Psoas muscle (tissue), 8 donors: ENCODE measurements around the gene DVL3. TPM values are rescaled to one million over a fixed set of nuclear protein-coding genes. Genes with fewer than 3 reads are reported as not detected.

Experiments
- ATAC-seq, 4 donors: fragments of 200-7000 bp; cut with Tn5 transposase; one replicate each; pipeline ENCODE4 v1.9.1; 2020; ENCODE audit warnings: moderate library complexity in 3 of 4, mild to moderate bottlenecking in 2 of 4
- DNase-seq, 2 donors: peaks; one replicate each; pipeline ENCODE4 v3.0.0-alpha.2; 2020
- H3K27ac ChIP-seq: fragments of 200-600 bp; one replicate; pipeline ENCODE4 v1.8.0; 2022
- H3K27me3 ChIP-seq, 3 donors: fragments of 200-600 bp in 1 of 3; one replicate each; pipeline versions ENCODE4 v1.6.1 to v1.8.0; 2013 to 2022; ENCODE audit warnings: low read length in 2 of 3, mild to moderate bottlenecking in 2 of 3, moderate library complexity in 1 of 3; ENCODE audit not compliant: insufficient read depth in 3 of 3
- H3K36me3 ChIP-seq, 2 donors: fragments of 200-600 bp in 1 of 2; one replicate each; pipeline versions ENCODE4 v1.6.1 to v1.8.0; 2013 to 2022; ENCODE audit warnings: low read depth in 1 of 2, mild to moderate bottlenecking in 1 of 2, moderate library complexity in 1 of 2; ENCODE audit not compliant: insufficient read depth in 1 of 2
- H3K4me1 ChIP-seq: fragments of 200-600 bp; one replicate; pipeline ENCODE4 v1.8.0; 2022
- H3K4me3 ChIP-seq: fragments of 200-600 bp; one replicate; pipeline ENCODE4 v1.8.0; 2022; ENCODE audit warnings: mild to moderate bottlenecking
- H3K9me3 ChIP-seq: fragments of 200-600 bp; one replicate; pipeline ENCODE4 v1.8.0; 2022
- CTCF ChIP-seq: fragments of 200-600 bp; IDR thresholded peaks from one replicate; pipeline ENCODE4 v1.8.0; 2022; ENCODE audit warnings: antibody characterized with exemption
- WGBS, 3 donors: extraction: QIAGEN DNeasy Blood & Tissue Kit; methylation state at CpG; one replicate each; pipeline versions ENCODE4 v1.1.6 to v1.1.7; 2013; 5-methylcytosine and 5-hydroxymethylcytosine counted together
- intact Hi-C, 2 donors: fragments of 100-400 bp; cut with DNase I; formaldehyde crosslinking; loops; one replicate each; pipeline versions ENCODE4 v1.11.0 to v1.14.2; 2022
- polyA plus RNA-seq, 3 donors: library from polyadenylated mRNA; stranded (reverse); fragments of 200-250 nt; gene quantifications; one replicate each; pipeline ENCODE4 v1.2.3, GENCODE V29; 2013
- total RNA-seq, 4 donors: library from RNA; stranded (reverse); fragmentation: NEBNext Ultra II Directional in 2 of 4; extraction: Animal tissue kit (Norgen Biotek cat#: 25700) in 2 of 4; gene quantifications; one replicate each; pipeline versions ENCODE4 v1.2.1 to v1.2.4, GENCODE V29; 2021 to 2023
- donor health status: healthy with polysubstance abuse.
- donor health status: DM: no; HTN: no; CAD: no; lungs with moderate emphysema.
- donor health status: Bipolar disorder and iron deficiency.
- donor health status: healthy.
- donor health status: DM: yes; HTN: yes; CAD: no.
- donor health status: DM: no; HTN: no; CAD: no.
- donor health status: DM: no; HTN: no; CAD: no.
- donor health status: DM: yes; HTN: yes; CAD: no.

DVL3 gene
- total and polyA plus RNA-seq, 7 donors = 32.3 to 57.6 (median 47.0) TPM

DNA sequence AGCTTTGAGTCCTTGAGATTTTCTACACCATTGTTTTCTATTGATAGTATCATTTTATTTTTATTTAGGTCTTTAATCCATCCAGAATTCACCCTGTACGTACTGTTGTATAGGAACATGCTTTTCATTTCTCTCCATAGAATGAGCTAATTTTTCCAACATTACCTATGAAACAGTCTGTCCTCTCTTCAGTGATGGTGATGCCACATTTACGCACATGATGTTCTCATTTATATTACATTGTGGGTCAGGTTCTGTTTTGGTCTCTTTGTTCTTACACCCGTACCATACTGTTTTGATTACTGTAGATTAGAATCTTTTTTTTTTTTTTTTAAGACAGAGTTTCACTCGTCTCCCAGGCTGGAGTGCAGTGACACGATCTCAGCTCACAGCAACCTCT, 56.5 kb downstream of the DVL3 start:
- no peaks in the 10 kb centered on the region for H3K36me3 ChIP-seq
- TF ChIP-seq CTCF = no peak
- WGBS, 3 donors = 77 to 79% (median 77%) methylated on average over 5 of the region's 5 CpGs
- H3K27ac ChIP-seq = no peak overlapping the region
- DNase-seq = no peak
- ATAC-seq = no peak
- intact Hi-C loops = no loop called here
- no peaks in the 10 kb centered on the region for H3K9me3 ChIP-seq
- no peaks in the 10 kb centered on the region for H3K4me1 ChIP-seq
- peaks cover 0 to 5% (median 0%) of the 10 kb centered on the region in 3 donors for H3K27me3 ChIP-seq
- no peak overlapping the region for H3K4me3 ChIP-seq

DNA sequence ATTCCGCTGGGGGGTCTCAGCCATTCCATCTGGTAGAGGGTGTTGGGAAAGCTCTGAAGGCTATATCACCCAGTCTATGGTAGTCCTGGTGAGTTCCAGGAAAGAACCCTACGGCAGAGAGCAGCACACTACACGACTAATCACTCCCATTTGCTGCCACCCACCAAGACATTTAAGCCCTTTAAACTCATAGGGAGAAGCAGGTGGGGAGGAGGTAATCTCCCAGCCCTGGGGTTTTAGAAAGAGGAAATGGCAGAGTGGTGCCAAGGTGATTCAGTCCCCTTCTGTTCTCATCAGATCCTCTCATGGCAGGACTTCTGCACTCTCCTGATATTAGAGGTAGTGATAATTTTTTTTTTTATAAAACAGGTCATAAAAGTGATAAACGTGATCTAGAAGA, 63.6 kb downstream of the DVL3 start:
- Histone ChIP-seq H3K4me1 (no peaks in the 10 kb centered on the region), H3K4me3 (no peak overlapping the region), H3K9me3 (no peaks in the 10 kb centered on the region), H3K27ac (no peak overlapping the region), H3K27me3 (peaks cover 0 to 8% (median 0%) of the 10 kb centered on the region in 3 donors), H3K36me3 (no peaks in the 10 kb centered on the region)
- intact Hi-C loops = no loop called here
- WGBS, 3 donors = 49 to 60% (median 51%) methylated on average over 4 of the region's 4 CpGs
- no peak for ATAC-seq
- no peak for DNase-seq
- TF ChIP-seq CTCF = no peak

- WGBS, 3 donors = 83 to 90% (median 86%) methylated on average over 3 of the region's 3 CpGs
- no peak for TF ChIP-seq CTCF
- intact Hi-C loops = no loop called here
These were observed 67.3 kb downstream of the DVL3 start for GRCh38 chr3:184222521-184222920.

More at GRCh38 chr3:184222521-184222920, 67.3 kb downstream of the DVL3 start:
- Histone ChIP-seq H3K9me3 (no peaks in the 10 kb centered on the region), H3K27ac (no peak overlapping the region), H3K4me1 (no peaks in the 10 kb centered on the region), H3K36me3 (no peaks in the 10 kb centered on the region), H3K27me3 (peaks cover 0 to 10% (median 0%) of the 10 kb centered on the region in 3 donors), H3K4me3 (no peak overlapping the region)
- no peak for DNase-seq
- ATAC-seq = no peak

Other genes starting within 250 kb of the DVL3 start
- gene ABCC5, start 137.5 kb upstream of the DVL3 start, total RNA-seq = 10 to 100 TPM; 34.4 to 94.2 (median 55.6) TPM
- 10 to 100 TPM; 24.5 to 70.9 (median 61.1) TPM for gene ABCC5, start 137.5 kb upstream of the DVL3 start, polyA plus RNA-seq
- gene HTR3D, start 123.6 kb upstream of the DVL3 start, total RNA-seq = not detected
- gene HTR3D, start 123.6 kb upstream of the DVL3 start, polyA plus RNA-seq = not detected
- gene HTR3C, start 102.3 kb upstream of the DVL3 start, total RNA-seq = not detected
- not detected for gene HTR3C, start 102.3 kb upstream of the DVL3 start, polyA plus RNA-seq
- gene HTR3E, start 58.3 kb upstream of the DVL3 start, total RNA-seq = not detected
- under 1 TPM in 1 of 3 donors, not detected in 2; 0.01 TPM for gene HTR3E, start 58.3 kb upstream of the DVL3 start, polyA plus RNA-seq
- 10 to 100 TPM; 44.0 to 55.1 (median 50.0) TPM for gene EIF2B5, start 20.0 kb upstream of the DVL3 start, total RNA-seq
- 100 to 1,000 TPM in 1 of 3 donors, 10 to 100 TPM in 2; 61.4 to 101 (median 80.3) TPM for gene EIF2B5, start 20.0 kb upstream of the DVL3 start, polyA plus RNA-seq
- 100 to 1,000 TPM; 157 to 178 (median 165) TPM for gene AP2M1, start 19.5 kb downstream of the DVL3 start, total RNA-seq
- gene AP2M1, start 19.5 kb downstream of the DVL3 start, polyA plus RNA-seq = 100 to 1,000 TPM; 166 to 299 (median 285) TPM
- gene ABCF3, start 30.8 kb downstream of the DVL3 start, total RNA-seq = 10 to 100 TPM; 44.1 to 93.0 (median 72.7) TPM
- gene ABCF3, start 30.8 kb downstream of the DVL3 start, polyA plus RNA-seq = 100 to 1,000 TPM in 1 of 3 donors, 10 to 100 TPM in 2; 68.5 to 108 (median 79.3) TPM
- under 1 TPM in 1 of 4 donors, not detected in 3; 0.26 TPM for gene VWA5B2, start 74.2 kb downstream of the DVL3 start, total RNA-seq
- gene VWA5B2, start 74.2 kb downstream of the DVL3 start, polyA plus RNA-seq = under 1 TPM; 0.03 to 0.06 (median 0.04) TPM
- 10 to 100 TPM; 15.8 to 36.7 (median 28.8) TPM for gene ALG3, start 93.6 kb downstream of the DVL3 start, total RNA-seq
- gene ALG3, start 93.6 kb downstream of the DVL3 start, polyA plus RNA-seq = 10 to 100 TPM; 37.5 to 93.7 (median 38.3) TPM
- gene EEF1AKMT4, start 94.3 kb downstream of the DVL3 start, total RNA-seq = 1 to 10 TPM; 1.8 to 8.2 (median 6.2) TPM
- gene EEF1AKMT4, start 94.3 kb downstream of the DVL3 start, polyA plus RNA-seq = 10 to 100 TPM in 2 of 3 donors, 1 to 10 TPM in 1; 9.0 to 25.5 (median 10.1) TPM
- not detected for gene CAMK2N2, start 106.2 kb downstream of the DVL3 start, total RNA-seq
- under 1 TPM in 2 of 3 donors, not detected in 1; 0.01 to 0.52 TPM for gene CAMK2N2, start 106.2 kb downstream of the DVL3 start, polyA plus RNA-seq
- not detected for gene ECE2, start 120.6 kb downstream of the DVL3 start, total RNA-seq
- not detected for gene ECE2, start 120.6 kb downstream of the DVL3 start, polyA plus RNA-seq
- 100 to 1,000 TPM; 338 to 440 (median 424) TPM for gene PSMD2, start 143.9 kb downstream of the DVL3 start, total RNA-seq
- gene PSMD2, start 143.9 kb downstream of the DVL3 start, polyA plus RNA-seq = 100 to 1,000 TPM; 344 to 898 (median 873) TPM
- gene EIF4G1, start 159.2 kb downstream of the DVL3 start, total RNA-seq = 100 to 1,000 TPM; 448 to 726 (median 633) TPM
- gene EIF4G1, start 159.2 kb downstream of the DVL3 start, polyA plus RNA-seq = 100 to 1,000 TPM; 395 to 787 (median 628) TPM
- 10 to 100 TPM; 12.6 to 20.3 (median 13.9) TPM for gene FAM131A, start 182.2 kb downstream of the DVL3 start, total RNA-seq
- gene FAM131A, start 182.2 kb downstream of the DVL3 start, polyA plus RNA-seq = 10 to 100 TPM; 12.9 to 26.8 (median 20.2) TPM
- 1 to 10 TPM in 3 of 4 donors, under 1 TPM in 1; 0.64 to 2.3 (median 1.4) TPM for gene CLCN2, start 206.2 kb downstream of the DVL3 start, total RNA-seq
- 1 to 10 TPM; 1.2 to 2.8 (median 2.0) TPM for gene CLCN2, start 206.2 kb downstream of the DVL3 start, polyA plus RNA-seq
- 10 to 100 TPM; 21.2 to 33.2 (median 28.6) TPM for gene POLR2H, start 206.3 kb downstream of the DVL3 start, total RNA-seq
- gene POLR2H, start 206.3 kb downstream of the DVL3 start, polyA plus RNA-seq = 100 to 1,000 TPM in 1 of 3 donors, 10 to 100 TPM in 2; 41.6 to 117 (median 62.8) TPM
- 1 to 10 TPM in 2 of 4 donors, under 1 TPM in 2; 0.79 to 3.0 (median 1.3) TPM for gene THPO, start 222.8 kb downstream of the DVL3 start, total RNA-seq
- gene THPO, start 222.8 kb downstream of the DVL3 start, polyA plus RNA-seq = 1 to 10 TPM in 1 of 3 donors, under 1 TPM in 2; 0.49 to 1.2 (median 0.55) TPM
- 10 to 100 TPM in 1 of 4 donors, 1 to 10 TPM in 3; 4.1 to 10.5 (median 6.3) TPM for gene CHRD, start 224.7 kb downstream of the DVL3 start, total RNA-seq
- 1 to 10 TPM; 2.5 to 5.2 (median 5.1) TPM for gene CHRD, start 224.7 kb downstream of the DVL3 start, polyA plus RNA-seq